GM12873 (cell line): ENCODE data around the gene TAGAP.

Experiments used
- CTCF ChIP-seq: IDR thresholded peaks from 2 replicates; pipeline ENCODE4 v1.5.1; 2012; ENCODE audit warnings: low read depth, mild to moderate bottlenecking, moderate library complexity, low read length, control low read depth; ENCODE audit not compliant: insufficient read depth; ENCODE audit errors: missing control alignments

TAGAP gene

GRCh38 chr6:159086033-159086618 is 41.3 kb upstream of the TAGAP start:
- TF ChIP-seq CTCF: no peak

- no peak for TF ChIP-seq CTCF
Observed at GRCh38 chr6:159085396-159085895, 40.7 kb upstream of the TAGAP start.

- no peak for TF ChIP-seq CTCF
Observed at GRCh38 chr6:159084493-159085091, 39.8 kb upstream of the TAGAP start.

- no peak for TF ChIP-seq CTCF
Observed at GRCh38 chr6:159083146-159083545, 38.4 kb upstream of the TAGAP start.

- TF ChIP-seq CTCF: no peak
Observed at GRCh38 chr6:159082039-159082815, 37.4 kb upstream of the TAGAP start.

GRCh38 chr6:159080217-159080976 is 35.6 kb upstream of the TAGAP start:
- TF ChIP-seq CTCF: no peak

- no peak for TF ChIP-seq CTCF
Observed at GRCh38 chr6:159079367-159079766, 34.6 kb upstream of the TAGAP start.
